HG03135 (cell line): ENCODE results near the gene MPRIP.
"Not testable (repeated sequence)": the region's sequence is repeated elsewhere in the genome, so short reads cannot be mapped to it uniquely, and the experiment has no call there.

Experiments
- ATAC-seq: cut with Tn5 transposase; IDR thresholded peaks from one replicate; pipeline ENCODE4 v1.9.1; 2021; ENCODE audit warnings: mild to moderate bottlenecking, moderate library complexity; ENCODE audit not compliant: unreplicated experiment

The MPRIP gene

GRCh38 chr17:17142556-17142955, 100.3 kb downstream of the MPRIP start:
- no peak for ATAC-seq

- no peak for ATAC-seq
Observed at GRCh38 chr17:17143501-17143900, 101.2 kb downstream of the MPRIP start.

GRCh38 chr17:17144061-17144460, 101.8 kb downstream of the MPRIP start:
- no peak for ATAC-seq

- no peak for ATAC-seq
Observed at GRCh38 chr17:17144916-17145665, 102.8 kb downstream of the MPRIP start.

- ATAC-seq = no peak
Observed at GRCh38 chr17:17146786-17147406, 104.6 kb downstream of the MPRIP start.

- no peak for ATAC-seq
Observed at GRCh38 chr17:17147821-17148220, 105.6 kb downstream of the MPRIP start.

GRCh38 chr17:17149520-17150447, 107.5 kb downstream of the MPRIP start:
- ATAC-seq = no peak

- ATAC-seq = no peak
Observed at GRCh38 chr17:17150448-17150800, 108.2 kb downstream of the MPRIP start.

- no peak for ATAC-seq
Observed at GRCh38 chr17:17151055-17151454, 108.8 kb downstream of the MPRIP start.

- no peak for ATAC-seq
Observed at GRCh38 chr17:17151541-17151940, 109.3 kb downstream of the MPRIP start.

- no peak for ATAC-seq
Observed at GRCh38 chr17:17151962-17152361, 109.7 kb downstream of the MPRIP start.

- no peak for ATAC-seq
Observed at GRCh38 chr17:17152385-17152784, 110.1 kb downstream of the MPRIP start.

- ATAC-seq = no peak
Observed at GRCh38 chr17:17153071-17153470, 110.8 kb downstream of the MPRIP start.

- ATAC-seq = no peak
Observed at GRCh38 chr17:17153709-17154108, 111.5 kb downstream of the MPRIP start.

GRCh38 chr17:17154556-17154955, 112.3 kb downstream of the MPRIP start:
- no peak for ATAC-seq

GRCh38 chr17:17154981-17155380, 112.7 kb downstream of the MPRIP start:
- no peak for ATAC-seq

- ATAC-seq = no peak
Observed at GRCh38 chr17:17155568-17155967, 113.3 kb downstream of the MPRIP start.

- no peak for ATAC-seq
Observed at GRCh38 chr17:17156107-17156506, 113.8 kb downstream of the MPRIP start.

- no peak for ATAC-seq
Observed at GRCh38 chr17:17156511-17156910, 114.3 kb downstream of the MPRIP start.

GRCh38 chr17:17157041-17157440, 114.8 kb downstream of the MPRIP start:
- ATAC-seq = no peak

GRCh38 chr17:17158506-17158905, 116.2 kb downstream of the MPRIP start:
- not testable (repeated sequence) for ATAC-seq

- no peak for ATAC-seq
Observed at GRCh38 chr17:17159571-17159970, 117.3 kb downstream of the MPRIP start.
